ENCODE results near the gene UIMC1. TPM values are rescaled to one million over a fixed set of nuclear protein-coding genes. Genes with fewer than 3 reads are reported as not detected.

UIMC1 gene
- total RNA-seq, 1 donor from 2014 or later, result 36.1 TPM

DNA sequence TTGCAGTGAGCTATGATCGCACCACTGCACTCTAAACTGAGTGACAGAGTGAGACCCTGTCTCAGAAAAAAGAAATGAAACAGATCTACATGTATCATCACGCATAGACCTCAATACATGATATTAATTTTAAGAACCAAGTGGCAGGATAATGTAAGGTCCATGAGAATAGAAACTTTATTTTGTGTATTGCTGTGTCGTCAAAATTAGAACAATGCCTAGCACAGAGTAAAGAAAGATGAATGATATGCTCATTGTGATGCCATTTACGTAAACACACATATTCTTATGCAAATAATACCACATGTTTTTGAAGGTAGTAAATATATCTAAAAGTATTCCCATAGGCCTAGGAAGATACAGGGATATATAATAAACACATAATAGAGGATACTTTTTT, 3.6 kb upstream of the UIMC1 start:
- Histone ChIP-seq H3K9ac (ENCODE audit: low read length) (no peak overlapping the region), H3K79me2 (ENCODE audit: insufficient read depth, low read length) (peaks cover 13% of the 10 kb centered on the region), H2AFZ (ENCODE audit: low read depth, low read length) (no peak overlapping the region), H3K36me3 (ENCODE audit: insufficient read depth, low read length) (no peaks in the 10 kb centered on the region), H3K4me1 (ENCODE audit: insufficient read depth, low read length) (peaks cover 4% of the 10 kb centered on the region), H3K4me3 (ENCODE audit: insufficient read depth, low read depth, low read length) (no peak overlapping the region), H3K27me3 (ENCODE audit: insufficient read depth, low read length) (no peaks in the 10 kb centered on the region), H3K9me3 (ENCODE audit: insufficient read depth, low read depth, low read length) (no peaks in the 10 kb centered on the region), H3K27ac (ENCODE audit: low read depth, low read length) (no peak overlapping the region), H3K4me2 (ENCODE audit: low read length) (no peak overlapping the region), H4K20me1 (ENCODE audit: insufficient read depth, low read length) (peaks cover 13% of the 10 kb centered on the region)
- FAIRE-seq (no peak), DNase-seq (ENCODE audit: low read depth) (no peak)
- Mint-ChIP-seq H3K27me3 (ENCODE audit: low read depth, unreplicated experiment) (peaks cover 1% of the 10 kb centered on the region), H3K27ac (ENCODE audit: unreplicated experiment) (no peak overlapping the region), H3K9me3 (ENCODE audit: unreplicated experiment) (peaks cover 2% of the 10 kb centered on the region), H3K4me1 (ENCODE audit: low read depth, unreplicated experiment) (no peaks in the 10 kb centered on the region), H3K36me3 (ENCODE audit: low read depth, unreplicated experiment) (no peaks in the 10 kb centered on the region), H3K4me3 (ENCODE audit: unreplicated experiment) (no peak overlapping the region)
- no peak for TF ChIP-seq EZH2 (IDR thresholded peaks at IDR 0.05; ENCODE audit: insufficient read depth, low read length)
- TF ChIP-seq, protein P1, sequence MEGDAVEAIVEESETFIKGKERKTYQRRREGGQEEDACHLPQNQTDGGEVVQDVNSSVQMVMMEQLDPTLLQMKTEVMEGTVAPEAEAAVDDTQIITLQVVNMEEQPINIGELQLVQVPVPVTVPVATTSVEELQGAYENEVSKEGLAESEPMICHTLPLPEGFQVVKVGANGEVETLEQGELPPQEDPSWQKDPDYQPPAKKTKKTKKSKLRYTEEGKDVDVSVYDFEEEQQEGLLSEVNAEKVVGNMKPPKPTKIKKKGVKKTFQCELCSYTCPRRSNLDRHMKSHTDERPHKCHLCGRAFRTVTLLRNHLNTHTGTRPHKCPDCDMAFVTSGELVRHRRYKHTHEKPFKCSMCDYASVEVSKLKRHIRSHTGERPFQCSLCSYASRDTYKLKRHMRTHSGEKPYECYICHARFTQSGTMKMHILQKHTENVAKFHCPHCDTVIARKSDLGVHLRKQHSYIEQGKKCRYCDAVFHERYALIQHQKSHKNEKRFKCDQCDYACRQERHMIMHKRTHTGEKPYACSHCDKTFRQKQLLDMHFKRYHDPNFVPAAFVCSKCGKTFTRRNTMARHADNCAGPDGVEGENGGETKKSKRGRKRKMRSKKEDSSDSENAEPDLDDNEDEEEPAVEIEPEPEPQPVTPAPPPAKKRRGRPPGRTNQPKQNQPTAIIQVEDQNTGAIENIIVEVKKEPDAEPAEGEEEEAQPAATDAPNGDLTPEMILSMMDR (IDR thresholded peaks at IDR 0.05; ENCODE audit: insufficient read depth, low read depth, low read length), result no peak

DNA sequence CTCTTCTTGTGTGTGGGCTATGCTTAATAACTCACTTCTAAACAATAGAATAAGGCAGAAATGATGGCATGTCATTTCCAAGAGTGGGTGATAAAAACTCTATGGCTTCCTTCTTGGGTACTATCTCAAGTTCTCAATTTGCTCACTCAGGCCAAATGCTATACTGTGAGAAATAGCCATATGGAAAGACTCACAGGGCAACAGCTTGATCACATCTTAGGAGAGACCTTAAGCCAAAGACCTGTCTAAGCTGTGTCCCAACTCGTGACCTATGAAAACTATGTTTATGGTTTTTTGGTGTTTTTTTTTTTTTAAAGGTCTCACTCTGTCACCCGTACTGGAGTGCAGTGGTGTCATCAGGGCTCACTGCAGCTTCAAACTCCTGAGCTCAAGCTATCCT, 2.1 kb upstream of the UIMC1 start:
- Histone ChIP-seq H3K27me3 (ENCODE audit: insufficient read depth, low read length) (no peaks in the 10 kb centered on the region), H3K9ac (ENCODE audit: low read length) (no peak overlapping the region), H3K79me2 (ENCODE audit: insufficient read depth, low read length) (peaks cover 28% of the 10 kb centered on the region), H3K4me3 (ENCODE audit: insufficient read depth, low read depth, low read length) (no peak overlapping the region), H3K27ac (ENCODE audit: low read depth, low read length) (no peak overlapping the region), H2AFZ (ENCODE audit: low read depth, low read length) (no peak overlapping the region), H4K20me1 (ENCODE audit: insufficient read depth, low read length) (peaks cover 27% of the 10 kb centered on the region), H3K4me2 (ENCODE audit: low read length) (no peak overlapping the region), H3K36me3 (ENCODE audit: insufficient read depth, low read length) (no peaks in the 10 kb centered on the region), H3K4me1 (ENCODE audit: insufficient read depth, low read length) (peaks cover 7% of the 10 kb centered on the region), H3K9me3 (ENCODE audit: insufficient read depth, low read depth, low read length) (no peaks in the 10 kb centered on the region)
- peaks cover 6% of the 10 kb centered on the region for H3K4me1 Mint-ChIP-seq (ENCODE audit: low read depth, unreplicated experiment)
- H3K4me3 Mint-ChIP-seq (ENCODE audit: unreplicated experiment), result no peak overlapping the region
- H3K27me3 Mint-ChIP-seq (ENCODE audit: low read depth, unreplicated experiment), result peaks cover under 1% of the 10 kb centered on the region
- no peaks in the 10 kb centered on the region for H3K36me3 Mint-ChIP-seq (ENCODE audit: low read depth, unreplicated experiment)
- TF ChIP-seq EZH2 (IDR thresholded peaks at IDR 0.05; ENCODE audit: insufficient read depth, low read length), result no peak
- TF ChIP-seq, protein P1 (IDR thresholded peaks at IDR 0.05; ENCODE audit: insufficient read depth, low read depth, low read length), result no peak
- H3K27ac Mint-ChIP-seq (ENCODE audit: unreplicated experiment), result no peak overlapping the region
- H3K9me3 Mint-ChIP-seq (ENCODE audit: unreplicated experiment), result peaks cover 2% of the 10 kb centered on the region
- DNase-seq (ENCODE audit: low read depth) (no peak), FAIRE-seq (no peak)

DNA sequence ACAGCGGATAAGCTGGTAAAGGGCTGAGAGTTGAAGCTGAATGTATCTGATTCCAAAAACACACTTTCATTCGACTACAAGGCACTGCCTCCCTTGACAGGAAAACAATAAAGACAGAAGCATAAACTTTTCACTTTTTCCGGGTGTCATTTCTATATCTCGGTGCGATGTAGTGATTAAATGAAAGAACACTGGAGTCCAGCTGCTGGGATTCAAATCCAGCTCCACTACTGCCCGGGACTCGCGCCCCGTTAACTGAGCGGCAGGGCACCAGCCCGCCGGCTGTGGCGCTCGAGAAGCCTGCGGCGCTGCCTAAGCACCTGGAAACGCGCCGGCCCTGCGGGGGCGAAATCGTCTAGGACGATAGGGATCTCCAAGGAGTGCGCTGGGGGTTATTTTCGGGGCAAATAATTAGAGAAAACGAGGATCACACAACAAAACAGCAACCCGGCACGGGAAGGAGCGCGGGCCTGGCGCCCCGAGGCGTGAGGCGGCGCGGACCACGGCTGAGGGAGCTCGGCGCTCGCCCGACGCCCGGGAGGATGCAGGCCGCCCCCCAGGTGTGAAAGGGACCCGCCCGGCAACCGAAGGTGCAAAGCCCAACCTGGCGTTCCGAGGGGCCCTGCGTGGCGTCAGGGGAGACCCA, 837 bp downstream of the UIMC1 start:
- H3K27me3 ChIP-seq (ENCODE audit: insufficient read depth, low read length), result no peaks in the 10 kb centered on the region
- FAIRE-seq (no peak), DNase-seq (ENCODE audit: low read depth) (peak; percentile 51)
- H3K36me3 ChIP-seq (ENCODE audit: insufficient read depth, low read length), result no peaks in the 10 kb centered on the region
- peaks cover 2% of the 10 kb centered on the region for H3K9me3 Mint-ChIP-seq (ENCODE audit: unreplicated experiment)
- H3K4me1 Mint-ChIP-seq (ENCODE audit: low read depth, unreplicated experiment), result peaks cover 9% of the 10 kb centered on the region
- H3K4me2 ChIP-seq (ENCODE audit: low read length), result peak overlapping the region; percentile 83
- peak overlapping the region; percentile 81 for H2AFZ ChIP-seq (ENCODE audit: low read depth, low read length)
- H3K79me2 ChIP-seq (ENCODE audit: insufficient read depth, low read length), result peaks cover 57% of the 10 kb centered on the region
- no peak for TF ChIP-seq EZH2 (IDR thresholded peaks at IDR 0.05; ENCODE audit: insufficient read depth, low read length)
- TF ChIP-seq, protein P1 (IDR thresholded peaks at IDR 0.05; ENCODE audit: insufficient read depth, low read depth, low read length), result peak; percentile 37
- H3K4me1 ChIP-seq (ENCODE audit: insufficient read depth, low read length), result peaks cover 7% of the 10 kb centered on the region
- H3K4me3 Mint-ChIP-seq (ENCODE audit: unreplicated experiment), result peak overlapping the region; percentile 83
- peaks cover 44% of the 10 kb centered on the region for H4K20me1 ChIP-seq (ENCODE audit: insufficient read depth, low read length)
- H3K36me3 Mint-ChIP-seq (ENCODE audit: low read depth, unreplicated experiment), result no peaks in the 10 kb centered on the region
- no peaks in the 10 kb centered on the region for H3K9me3 ChIP-seq (ENCODE audit: insufficient read depth, low read depth, low read length)
- peak overlapping the region; percentile 95 for H3K9ac ChIP-seq (ENCODE audit: low read length)
- H3K27ac ChIP-seq (ENCODE audit: low read depth, low read length), result peak overlapping the region; percentile 88
- H3K27ac Mint-ChIP-seq (ENCODE audit: unreplicated experiment), result peak overlapping the region; percentile 49
- peak overlapping the region; percentile 77 for H3K4me3 ChIP-seq (ENCODE audit: insufficient read depth, low read depth, low read length)
- H3K27me3 Mint-ChIP-seq (ENCODE audit: low read depth, unreplicated experiment), result no peaks in the 10 kb centered on the region
